Measurements from ENCODE around the gene RTP5.

The RTP5 gene

DNA sequence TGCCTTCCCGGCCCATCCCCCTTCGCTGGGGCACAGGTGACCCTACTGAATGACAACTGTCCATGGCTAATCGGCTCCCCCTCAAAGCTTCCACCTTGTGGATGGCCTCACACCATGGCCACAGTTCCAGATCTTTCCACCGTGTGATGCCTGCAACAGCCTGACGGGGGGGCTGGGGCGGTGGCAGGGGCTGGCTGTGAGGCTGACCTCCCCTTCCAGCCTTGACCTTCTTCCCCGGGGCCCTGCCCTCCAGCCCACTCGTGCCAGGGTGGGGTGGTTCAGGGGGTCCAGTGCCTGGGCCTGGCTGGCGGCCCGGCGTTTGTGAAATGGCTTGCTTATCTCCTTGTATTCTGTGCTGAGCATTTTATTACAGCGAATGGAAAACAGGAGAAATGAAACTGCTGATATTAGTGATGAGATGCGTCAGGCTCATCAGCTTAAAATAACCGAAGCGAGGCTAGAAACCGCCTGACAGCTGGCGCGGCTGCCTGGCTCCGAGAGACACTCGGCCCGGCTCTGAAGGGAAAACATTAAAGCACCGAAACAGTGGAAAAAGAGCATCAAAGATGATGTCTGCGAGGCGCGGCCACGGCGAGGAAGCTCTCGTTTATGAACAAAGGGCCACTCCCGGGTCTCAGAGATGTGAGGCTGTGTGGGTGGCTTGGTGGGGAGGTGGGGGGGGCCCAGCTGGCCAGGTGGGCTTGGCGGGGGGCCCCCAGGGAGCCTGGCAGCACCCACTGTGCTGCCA is 9.9 kb upstream of the RTP5 start:
- Histone ChIP-seq H3K27ac (0 out of 2 replicates have a peak overlapping the region, but pooled peaks have one; percentile 31), H3K9me3 (ENCODE audit: low read depth, low read length) (no peaks in the 10 kb centered on the region), H3K36me3 (ENCODE audit: insufficient read depth, low read length) (no peaks in the 10 kb centered on the region), H3K9ac (ENCODE audit: insufficient read length) (no peak overlapping the region), H3K4me3 (no peak overlapping the region)
- TF ChIP-seq POLR2AphosphoS5 (IDR thresholded peaks at IDR 0.05; ENCODE audit: borderline replicate concordance, low read depth, low read length) (no peak), EZH2 (IDR thresholded peaks at IDR 0.05) (no peak), FOXP2 (optimal IDR thresholded peaks at IDR 0.05; ENCODE audit: control extremely low read depth, extremely low read length, insufficient read depth) (no peak)
- DNase-seq (ENCODE audit: low read depth, low spot score): no peak

DNA sequence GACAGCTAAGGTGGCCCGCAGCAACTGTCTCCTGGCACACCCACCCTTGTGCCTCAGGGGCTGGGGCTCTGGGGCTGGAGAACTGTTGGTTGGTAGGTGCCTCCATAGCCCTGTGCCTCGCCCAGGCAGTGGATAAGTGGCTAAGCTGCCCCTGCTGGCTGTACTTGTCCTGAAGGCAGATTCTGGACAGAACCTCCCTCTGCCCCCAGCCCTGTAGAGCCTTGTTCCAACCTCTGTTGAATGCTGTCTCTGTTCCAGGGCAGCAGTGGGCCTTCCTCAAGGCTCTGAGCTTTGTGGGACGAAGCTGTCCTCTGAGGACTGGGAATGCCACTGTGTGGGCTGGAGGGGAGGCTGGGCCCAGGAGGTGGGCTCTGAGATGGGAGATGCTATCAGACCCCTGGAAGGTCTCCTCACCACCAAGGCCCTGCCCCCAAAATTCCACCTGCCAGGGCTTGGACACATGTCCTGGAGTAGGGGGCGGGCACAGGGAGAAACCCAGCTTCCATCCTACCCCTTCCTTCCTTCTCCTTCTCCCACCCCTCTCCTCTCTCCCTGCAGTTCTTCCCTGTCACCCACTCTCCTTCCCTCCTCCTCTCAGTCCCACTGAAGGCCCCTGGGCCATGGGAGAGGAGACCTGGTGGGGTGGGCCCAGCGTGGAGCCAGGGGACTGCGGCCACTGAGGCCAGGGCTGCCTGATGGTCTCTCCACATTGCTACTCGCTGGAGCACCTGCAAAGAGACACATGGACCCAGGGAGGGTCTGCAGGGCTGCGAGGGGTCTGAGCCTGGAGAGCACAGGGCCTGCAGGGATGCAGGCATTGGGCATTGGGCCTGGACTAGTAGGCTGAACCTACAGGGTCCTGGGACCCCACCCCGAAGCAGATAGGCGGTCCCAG is 9.1 kb upstream of the RTP5 start:
- no peak overlapping the region for H3K27ac ChIP-seq
- no peaks in the 10 kb centered on the region for H3K9me3 ChIP-seq (ENCODE audit: low read depth, low read length)

DNA sequence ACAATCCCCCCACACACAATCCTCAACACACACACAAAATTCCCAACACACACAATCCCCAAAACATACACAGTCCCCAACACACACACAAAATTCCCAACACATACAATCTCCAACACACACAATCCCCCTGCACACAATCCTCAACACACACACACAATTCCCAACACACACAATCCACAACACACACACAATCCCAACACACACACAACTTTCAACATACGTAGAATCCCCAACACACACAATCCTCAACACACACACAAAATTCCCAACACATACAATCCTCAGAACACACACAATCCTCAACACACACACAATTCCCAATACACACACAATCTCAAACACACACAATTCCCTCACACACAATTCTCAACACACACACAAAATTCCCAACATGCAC is 8.3 kb upstream of the RTP5 start:
- Histone ChIP-seq H3K27ac (no peak overlapping the region), H3K36me3 (ENCODE audit: insufficient read depth, low read length) (no peaks in the 10 kb centered on the region), H3K9ac (ENCODE audit: insufficient read length) (no peak overlapping the region), H3K4me3 (no peak overlapping the region), H3K9me3 (ENCODE audit: low read depth, low read length) (no peaks in the 10 kb centered on the region)
- no peak for DNase-seq (ENCODE audit: low read depth, low spot score)
- no peak for TF ChIP-seq POLR2AphosphoS5 (IDR thresholded peaks at IDR 0.05; ENCODE audit: borderline replicate concordance, low read depth, low read length)
- TF ChIP-seq EZH2 (IDR thresholded peaks at IDR 0.05): no peak
- TF ChIP-seq FOXP2 (optimal IDR thresholded peaks at IDR 0.05; ENCODE audit: control extremely low read depth, extremely low read length, insufficient read depth): no peak

More for the DNA sequence above, 9.1 kb upstream of the RTP5 start:
- H3K4me3 ChIP-seq: no peak overlapping the region
- no peaks in the 10 kb centered on the region for H3K36me3 ChIP-seq (ENCODE audit: insufficient read depth, low read length)
- H3K9ac ChIP-seq (ENCODE audit: insufficient read length): no peak overlapping the region
- DNase-seq (ENCODE audit: low read depth, low spot score): no peak
- no peak for TF ChIP-seq EZH2 (IDR thresholded peaks at IDR 0.05)
- no peak for TF ChIP-seq FOXP2 (optimal IDR thresholded peaks at IDR 0.05; ENCODE audit: control extremely low read depth, extremely low read length, insufficient read depth)
- TF ChIP-seq POLR2AphosphoS5 (IDR thresholded peaks at IDR 0.05; ENCODE audit: borderline replicate concordance, low read depth, low read length): no peak

DNA sequence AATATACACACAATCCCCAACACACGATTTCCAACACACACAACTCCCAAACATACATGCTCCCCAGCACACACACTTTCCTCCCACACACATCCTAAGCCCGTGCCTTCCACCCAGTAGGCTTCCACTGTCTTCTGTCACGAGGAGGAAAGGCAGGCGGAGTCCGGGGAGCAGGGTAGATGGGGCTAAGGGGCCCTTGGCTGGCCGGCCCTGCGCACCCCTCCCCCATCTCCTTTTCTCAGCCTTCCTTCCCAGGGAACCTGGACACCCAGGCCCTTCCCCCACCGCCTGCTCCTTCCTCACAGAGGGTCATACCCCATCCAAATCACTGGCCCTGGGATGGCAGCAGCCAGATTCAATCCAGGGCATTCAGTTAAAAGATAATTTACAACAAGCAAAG is 7.4 kb upstream of the RTP5 start:
- no peak for DNase-seq (ENCODE audit: low read depth, low spot score)
- Histone ChIP-seq H3K36me3 (ENCODE audit: insufficient read depth, low read length) (no peaks in the 10 kb centered on the region), H3K9me3 (ENCODE audit: low read depth, low read length) (no peaks in the 10 kb centered on the region), H3K27ac (no peak overlapping the region), H3K9ac (ENCODE audit: insufficient read length) (no peak overlapping the region), H3K4me3 (no peak overlapping the region)
- TF ChIP-seq POLR2AphosphoS5 (IDR thresholded peaks at IDR 0.05; ENCODE audit: borderline replicate concordance, low read depth, low read length) (no peak), FOXP2 (optimal IDR thresholded peaks at IDR 0.05; ENCODE audit: control extremely low read depth, extremely low read length, insufficient read depth) (no peak), EZH2 (IDR thresholded peaks at IDR 0.05) (no peak)

DNA sequence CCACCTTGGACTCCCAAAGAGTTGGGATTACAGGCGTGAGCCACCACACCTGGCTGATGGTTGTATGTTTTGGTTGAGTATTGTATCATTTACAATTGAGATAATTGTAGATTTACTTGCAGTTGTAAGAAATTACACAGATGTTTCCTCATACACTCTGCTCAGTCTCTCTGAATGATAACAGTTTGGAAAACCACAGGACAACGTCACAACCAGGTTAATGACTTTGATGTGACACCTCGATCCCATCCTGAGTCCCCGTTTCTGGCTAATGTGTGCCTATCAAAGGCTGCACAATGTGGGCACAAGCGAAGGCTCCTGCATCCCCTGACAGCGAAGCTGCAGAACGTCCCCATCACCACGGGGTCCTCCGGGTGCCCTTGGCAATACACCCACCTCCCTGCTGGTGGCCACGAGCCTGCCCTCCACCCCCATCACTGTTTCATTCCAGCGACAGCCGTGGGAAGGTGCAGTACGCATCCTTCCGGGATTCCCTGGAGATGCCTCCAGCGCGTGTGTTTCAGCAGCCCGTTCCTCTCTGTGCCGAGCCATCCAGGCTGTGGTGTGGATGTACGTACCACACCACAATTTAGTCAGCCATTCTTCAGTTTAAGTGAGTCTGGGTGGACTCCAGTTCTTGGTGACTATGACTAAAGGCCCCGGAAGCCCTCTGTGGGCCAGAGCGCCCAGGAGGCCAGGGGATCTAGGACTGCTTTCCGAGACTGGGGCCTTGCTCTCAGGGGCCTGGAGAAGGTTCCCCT is 6.6 kb upstream of the RTP5 start:
- Histone ChIP-seq H3K27ac (no peak overlapping the region), H3K4me3 (no peak overlapping the region), H3K36me3 (ENCODE audit: insufficient read depth, low read length) (no peaks in the 10 kb centered on the region), H3K9me3 (ENCODE audit: low read depth, low read length) (no peaks in the 10 kb centered on the region), H3K9ac (ENCODE audit: insufficient read length) (no peak overlapping the region)
- TF ChIP-seq EZH2 (IDR thresholded peaks at IDR 0.05) (no peak), FOXP2 (optimal IDR thresholded peaks at IDR 0.05; ENCODE audit: control extremely low read depth, extremely low read length, insufficient read depth) (no peak), POLR2AphosphoS5 (IDR thresholded peaks at IDR 0.05; ENCODE audit: borderline replicate concordance, low read depth, low read length) (no peak)
- no peak for DNase-seq (ENCODE audit: low read depth, low spot score)

DNA sequence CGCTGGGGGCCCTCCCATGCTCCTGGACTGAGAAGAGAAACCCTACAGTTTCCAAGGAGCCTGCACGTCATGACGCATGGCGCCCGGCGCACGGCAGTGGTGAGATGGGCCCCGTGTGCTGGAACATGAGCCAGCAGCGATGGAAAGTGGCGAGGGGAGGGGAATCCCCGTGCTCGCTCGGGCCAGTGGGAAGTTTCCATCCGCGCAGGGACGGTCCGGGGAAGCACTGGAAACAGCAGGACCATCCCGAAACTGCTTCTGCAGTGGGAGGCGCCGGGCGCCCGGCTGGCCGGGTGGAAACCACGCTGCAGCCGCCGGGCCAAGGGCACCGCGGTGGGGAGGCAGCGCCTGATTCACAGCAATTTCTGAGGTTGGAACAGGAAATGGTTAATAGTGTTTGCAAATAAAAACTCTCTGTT is 6.0 kb upstream of the RTP5 start:
- no peak overlapping the region for H3K4me3 ChIP-seq
- H3K36me3 ChIP-seq (ENCODE audit: insufficient read depth, low read length): no peaks in the 10 kb centered on the region
- no peaks in the 10 kb centered on the region for H3K9me3 ChIP-seq (ENCODE audit: low read depth, low read length)
- TF ChIP-seq EZH2 (IDR thresholded peaks at IDR 0.05): no peak
- TF ChIP-seq POLR2AphosphoS5 (IDR thresholded peaks at IDR 0.05; ENCODE audit: borderline replicate concordance, low read depth, low read length): no peak
- TF ChIP-seq FOXP2 (optimal IDR thresholded peaks at IDR 0.05; ENCODE audit: control extremely low read depth, extremely low read length, insufficient read depth): no peak
- no peak overlapping the region for H3K27ac ChIP-seq
- no peak for DNase-seq (ENCODE audit: low read depth, low spot score)
- no peak overlapping the region for H3K9ac ChIP-seq (ENCODE audit: insufficient read length)

DNA sequence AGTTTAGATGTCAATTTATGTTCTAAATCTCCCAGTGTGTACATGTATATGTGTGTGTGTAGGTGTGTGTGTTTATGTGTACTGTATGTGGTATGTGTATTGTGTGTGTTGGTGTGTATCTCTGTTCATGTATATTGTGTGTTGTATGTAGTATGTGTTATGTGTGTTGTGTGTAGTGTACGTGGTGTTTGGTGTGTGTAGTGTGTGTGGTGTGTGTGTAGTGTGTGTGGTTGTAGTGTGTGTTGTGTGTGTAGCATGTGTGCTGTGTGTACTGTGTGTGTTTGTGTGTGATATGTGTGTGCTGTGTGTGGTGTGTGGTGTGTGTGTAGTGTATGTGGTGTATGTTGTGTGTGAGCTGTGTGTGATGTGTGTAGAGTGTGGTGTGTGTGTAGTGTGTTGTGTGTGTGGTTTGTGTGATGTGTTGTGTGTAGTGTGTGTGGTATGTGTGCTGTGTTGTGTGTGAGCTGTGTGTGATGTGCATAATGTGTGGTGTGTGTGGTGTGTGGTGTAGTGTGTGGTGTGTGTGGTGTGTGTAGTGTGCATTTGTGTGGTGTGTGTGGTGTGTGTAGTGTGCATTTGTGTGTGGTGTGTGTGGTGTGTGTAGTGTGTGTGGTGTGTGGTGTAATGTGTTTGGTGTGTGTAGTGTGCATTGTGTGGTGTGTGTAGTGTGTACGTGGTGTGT is 5.2 kb upstream of the RTP5 start:
- Histone ChIP-seq H3K4me3 (no peak overlapping the region), H3K36me3 (ENCODE audit: insufficient read depth, low read length) (no peaks in the 10 kb centered on the region), H3K27ac (no peak overlapping the region), H3K9ac (ENCODE audit: insufficient read length) (no peak overlapping the region), H3K9me3 (ENCODE audit: low read depth, low read length) (no peaks in the 10 kb centered on the region)
- TF ChIP-seq FOXP2 (optimal IDR thresholded peaks at IDR 0.05; ENCODE audit: control extremely low read depth, extremely low read length, insufficient read depth) (no peak), POLR2AphosphoS5 (IDR thresholded peaks at IDR 0.05; ENCODE audit: borderline replicate concordance, low read depth, low read length) (no peak), EZH2 (IDR thresholded peaks at IDR 0.05) (no peak)
- DNase-seq (ENCODE audit: low read depth, low spot score): no peak

All from SK-N-MC (cell line).